ENCODE data around the gene NPPA.

The NPPA gene

DNA sequence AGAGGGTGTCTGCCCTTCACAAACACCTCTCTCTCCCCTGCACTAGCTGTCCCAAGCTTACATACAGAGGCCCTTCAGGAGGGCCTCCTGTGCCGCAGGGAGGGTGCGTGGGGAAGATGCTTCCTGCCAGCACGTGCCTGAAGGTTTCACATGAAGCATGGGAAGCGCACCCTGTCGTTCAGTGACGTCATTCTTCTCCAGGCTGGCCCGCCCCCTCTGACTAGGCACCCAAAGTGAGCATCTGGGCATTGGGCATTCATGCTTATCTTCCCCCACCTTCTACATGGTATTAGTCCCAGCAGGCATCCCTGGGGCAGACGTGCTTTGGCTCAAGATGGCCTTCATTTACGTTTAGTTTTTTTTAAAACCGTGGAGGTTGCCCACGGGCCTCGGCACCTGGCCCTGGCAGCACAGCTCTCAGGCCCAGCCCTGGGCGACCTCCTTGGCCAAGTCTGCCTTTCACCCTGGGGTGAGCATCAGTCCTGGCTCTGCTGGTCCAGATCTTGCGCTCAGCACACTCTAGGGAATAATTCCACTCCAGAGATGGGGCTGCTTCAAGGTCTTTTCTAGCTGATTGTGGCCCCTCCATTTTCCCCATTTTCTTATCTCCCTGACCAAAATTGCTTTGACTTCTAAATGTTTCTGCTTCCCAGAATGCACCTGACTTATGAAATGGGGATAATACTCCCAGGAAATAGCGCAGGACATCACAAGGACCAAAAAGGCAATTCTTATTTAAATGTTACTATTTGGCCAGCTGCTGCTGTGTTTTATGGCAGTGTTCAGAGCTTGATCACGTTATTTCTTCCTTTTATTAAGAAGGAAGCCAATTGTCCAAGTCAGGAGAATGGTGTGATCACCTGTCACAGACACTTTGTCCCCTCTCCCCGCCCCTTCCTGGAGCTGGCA lies 6.1 kb downstream of the NPPA start:
- DNase-seq: peak; percentile 83

DNA sequence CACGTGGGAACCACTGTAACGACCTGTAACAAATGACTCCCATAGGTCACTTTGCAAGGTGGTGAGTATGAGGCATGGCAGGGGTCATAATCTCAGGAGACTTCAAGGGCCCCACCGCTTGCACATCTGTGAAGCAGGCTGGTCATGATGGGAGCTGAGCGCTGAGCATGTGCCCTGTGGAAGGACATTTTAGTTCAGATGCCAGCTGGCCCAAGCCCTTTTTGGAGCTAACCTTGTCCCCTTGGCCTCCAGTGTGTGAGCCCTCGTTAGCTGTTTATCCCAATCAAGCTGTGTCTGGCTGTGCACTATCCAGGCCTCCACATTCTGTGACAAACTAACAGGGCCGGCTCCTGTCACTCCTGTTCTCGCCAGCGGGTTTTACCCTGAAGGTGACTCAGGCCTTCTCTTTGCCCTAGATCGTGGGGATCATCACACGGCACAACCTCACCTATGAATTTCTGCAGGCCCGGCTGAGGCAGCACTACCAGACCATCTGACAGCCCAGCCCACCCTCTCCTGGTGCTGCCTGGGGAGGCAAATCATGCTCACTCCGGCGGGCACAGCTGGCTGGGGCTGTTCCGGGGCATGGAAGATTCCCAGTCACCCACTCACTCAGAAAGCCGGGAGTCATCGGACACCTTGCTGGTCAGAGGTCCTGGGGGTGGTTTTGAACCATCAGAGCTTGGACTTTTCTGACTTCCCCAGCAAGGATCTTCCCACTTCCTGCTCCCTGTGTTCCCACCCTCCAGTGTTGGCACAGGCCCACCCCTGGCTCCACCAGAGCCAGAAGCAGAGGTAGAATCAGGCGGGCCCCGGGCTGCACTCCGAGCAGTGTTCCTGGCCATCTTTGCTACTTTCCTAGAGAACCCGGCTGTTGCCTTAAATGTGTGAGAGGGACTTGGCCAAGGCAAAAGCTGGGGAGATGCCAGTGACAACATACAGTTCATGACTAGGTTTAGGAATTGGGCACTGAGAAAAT lies 7.6 kb downstream of the NPPA start:
- no peak for DNase-seq

DNA sequence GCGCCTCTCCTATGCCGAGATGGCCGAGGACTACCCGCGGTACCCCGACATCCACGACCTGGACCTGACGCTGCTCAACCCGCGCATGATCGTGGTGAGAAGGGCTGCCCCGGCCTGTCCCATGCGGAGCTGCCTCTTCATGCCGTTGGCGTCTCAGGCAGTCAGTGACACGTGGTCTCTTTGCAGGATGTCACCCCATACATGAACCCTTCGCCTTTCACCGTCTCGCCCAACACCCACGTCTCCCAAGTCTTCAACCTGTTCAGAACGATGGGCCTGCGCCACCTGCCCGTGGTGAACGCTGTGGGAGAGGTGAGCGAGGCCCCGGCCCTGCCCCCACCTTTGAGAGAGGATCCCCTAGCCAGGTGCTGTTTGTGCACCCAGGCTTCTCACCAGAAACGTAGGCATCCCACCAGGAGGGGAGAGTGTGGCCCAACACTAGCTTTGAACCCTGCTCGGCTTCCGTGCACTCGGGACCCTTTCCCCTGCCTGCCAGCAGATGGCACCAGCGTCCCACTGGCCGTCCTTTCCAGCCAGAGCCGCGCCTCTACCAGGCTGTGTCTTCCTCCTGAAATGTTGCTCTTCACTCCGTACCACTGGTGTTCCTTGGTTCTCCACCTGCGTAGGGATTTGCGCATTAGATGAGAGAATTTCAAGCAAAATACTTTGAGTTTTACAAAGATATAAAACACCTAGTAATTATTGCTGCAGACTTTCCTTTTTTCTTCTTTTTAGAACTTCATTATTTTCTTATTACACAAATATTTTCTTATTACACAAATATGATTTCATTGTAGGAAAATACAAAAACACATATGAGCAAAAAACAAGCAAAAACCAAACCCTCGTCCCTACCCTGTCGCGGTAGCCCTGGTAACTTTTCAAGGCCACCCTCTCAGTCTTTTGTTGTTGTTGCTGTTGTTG lies 9.0 kb downstream of the NPPA start:
- peak; percentile 65 for DNase-seq

DNA sequence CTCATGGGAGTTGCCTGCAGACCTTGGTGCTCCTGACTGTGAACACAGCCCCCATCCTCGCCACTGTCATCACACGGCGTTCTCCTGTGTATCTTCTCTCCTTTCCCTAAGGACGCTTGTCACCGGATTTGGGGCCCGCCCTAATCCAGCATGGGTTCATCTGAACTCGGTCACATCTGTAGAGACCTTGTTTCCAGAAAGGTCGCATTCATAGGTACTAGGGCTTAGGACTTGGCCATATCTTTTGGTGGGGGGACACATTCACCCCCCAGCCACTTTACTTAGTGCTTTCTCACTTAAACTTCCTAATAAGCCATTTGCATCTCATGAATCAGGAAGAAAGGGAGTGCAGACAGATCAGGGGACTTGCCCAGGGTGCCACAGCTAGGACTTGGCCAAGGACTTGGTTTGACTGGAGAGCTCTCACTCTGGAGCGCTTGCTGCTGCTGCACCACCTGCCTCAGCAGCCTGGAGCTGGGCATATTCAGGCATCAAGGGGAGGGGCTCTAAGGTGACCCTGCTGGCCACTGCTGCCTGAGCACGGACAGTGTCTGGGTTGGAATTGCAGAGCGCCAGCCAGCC lies 9.7 kb downstream of the NPPA start:
- DNase-seq: no peak

DNA sequence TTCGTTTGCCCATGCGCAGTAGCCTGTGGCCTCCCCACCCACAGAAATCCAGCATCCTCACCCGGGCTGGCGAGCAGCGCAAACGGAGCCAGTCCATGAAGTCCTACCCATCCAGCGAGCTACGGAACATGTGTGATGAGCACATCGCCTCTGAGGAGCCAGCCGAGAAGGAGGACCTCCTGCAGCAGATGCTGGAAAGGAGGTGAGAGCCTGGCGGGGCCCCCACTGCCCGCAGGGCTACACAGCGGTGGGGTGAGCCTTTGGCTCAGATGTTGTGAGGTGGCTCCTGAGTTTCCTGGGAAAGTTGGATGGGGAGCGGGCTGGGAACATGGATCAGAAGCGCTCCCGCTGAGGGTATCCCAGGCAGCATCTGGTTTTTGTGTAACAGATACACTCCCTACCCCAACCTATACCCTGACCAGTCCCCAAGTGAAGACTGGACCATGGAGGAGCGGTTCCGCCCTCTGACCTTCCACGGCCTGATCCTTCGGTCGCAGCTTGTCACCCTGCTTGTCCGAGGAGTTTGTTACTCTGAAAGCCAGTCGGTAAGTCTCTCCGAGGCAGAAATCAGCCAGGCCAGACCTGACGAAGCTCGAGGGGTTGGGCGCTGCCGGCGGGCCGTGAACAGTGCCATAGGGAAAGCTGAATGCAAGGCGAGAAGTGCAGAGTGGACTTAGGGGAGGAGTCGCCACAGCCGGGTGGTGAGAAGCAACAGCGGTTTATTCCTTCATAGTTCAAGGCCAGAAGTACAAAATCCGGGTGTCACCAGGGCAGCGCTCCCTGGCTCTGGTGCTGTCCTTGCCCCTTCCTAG lies 10.4 kb downstream of the NPPA start:
- no peak for DNase-seq

DNA sequence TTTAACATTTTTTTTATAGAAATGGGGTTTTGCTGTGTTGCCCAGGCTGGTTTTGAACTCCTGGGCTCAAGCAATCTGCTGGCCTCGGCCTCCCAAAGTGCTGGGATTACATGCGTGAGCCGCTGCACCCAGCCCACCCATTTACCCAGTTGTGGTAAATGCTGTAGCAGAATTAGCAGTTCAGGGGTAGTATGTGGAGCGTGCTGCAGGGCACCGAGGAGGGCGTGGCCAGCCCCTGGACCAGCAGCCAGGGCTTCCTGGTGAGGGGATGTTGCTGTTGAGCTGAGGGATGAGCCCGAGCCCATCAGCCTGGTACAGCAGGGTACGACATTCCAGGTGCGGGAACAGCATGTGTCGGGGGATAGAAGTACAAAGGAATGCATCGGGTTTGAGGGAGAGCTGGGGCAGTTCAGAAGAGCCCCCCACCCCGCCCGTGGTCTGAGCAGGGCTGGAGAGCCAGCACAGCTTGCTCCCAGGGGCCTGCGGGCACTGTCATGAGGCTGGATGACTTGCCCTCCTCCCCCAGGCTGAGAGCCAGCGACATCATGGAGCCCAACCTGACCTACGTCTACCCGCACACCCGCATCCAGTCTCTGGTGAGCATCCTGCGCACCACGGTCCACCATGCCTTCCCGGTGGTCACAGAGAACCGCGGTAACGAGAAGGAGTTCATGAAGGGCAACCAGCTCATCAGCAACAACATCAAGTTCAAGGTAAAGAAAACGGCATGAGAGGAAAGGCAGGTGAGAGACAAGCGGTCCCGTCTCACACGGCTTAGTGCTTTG lies 11.9 kb downstream of the NPPA start:
- no peak for DNase-seq

DNA sequence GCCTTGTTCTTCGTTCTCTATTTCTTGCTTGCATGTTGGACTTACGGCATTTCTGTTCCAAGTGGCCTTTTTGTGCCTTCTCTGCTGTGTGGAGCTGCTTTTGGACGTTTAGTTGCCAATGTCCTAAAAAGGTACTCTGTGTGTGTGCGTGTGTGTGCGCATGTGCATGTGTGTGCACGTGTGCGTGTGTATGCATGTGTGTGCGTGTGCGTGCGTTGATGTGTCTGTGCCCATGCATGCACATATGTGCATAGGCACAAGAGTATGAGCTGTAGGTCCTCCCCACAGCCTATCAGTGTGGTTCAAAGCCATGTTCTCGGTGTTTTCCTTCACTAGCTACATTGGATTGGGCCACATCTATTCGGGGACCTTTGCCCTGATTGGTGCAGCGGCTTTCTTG lies 13.7 kb downstream of the NPPA start:
- DNase-seq: no peak

DNA sequence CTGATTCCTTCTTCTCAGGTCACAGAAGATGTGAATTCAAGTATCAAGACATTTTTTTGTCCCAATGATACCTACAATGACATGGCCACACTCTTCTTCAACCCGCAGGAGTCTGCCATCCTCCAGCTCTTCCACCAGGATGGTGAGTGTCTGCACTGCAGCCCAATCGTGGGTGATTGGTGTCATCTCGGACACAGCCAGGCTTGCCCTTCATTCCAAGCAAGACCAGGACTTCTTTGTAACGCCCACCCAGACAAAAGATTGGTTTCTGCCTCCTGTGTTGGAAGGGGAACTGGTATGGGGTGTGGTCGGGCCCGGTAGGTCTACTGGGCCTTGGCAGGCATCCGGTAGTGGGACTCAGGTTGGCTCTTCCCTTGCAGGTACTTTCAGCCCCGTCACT lies 14.1 kb downstream of the NPPA start:
- no peak for DNase-seq

DNA sequence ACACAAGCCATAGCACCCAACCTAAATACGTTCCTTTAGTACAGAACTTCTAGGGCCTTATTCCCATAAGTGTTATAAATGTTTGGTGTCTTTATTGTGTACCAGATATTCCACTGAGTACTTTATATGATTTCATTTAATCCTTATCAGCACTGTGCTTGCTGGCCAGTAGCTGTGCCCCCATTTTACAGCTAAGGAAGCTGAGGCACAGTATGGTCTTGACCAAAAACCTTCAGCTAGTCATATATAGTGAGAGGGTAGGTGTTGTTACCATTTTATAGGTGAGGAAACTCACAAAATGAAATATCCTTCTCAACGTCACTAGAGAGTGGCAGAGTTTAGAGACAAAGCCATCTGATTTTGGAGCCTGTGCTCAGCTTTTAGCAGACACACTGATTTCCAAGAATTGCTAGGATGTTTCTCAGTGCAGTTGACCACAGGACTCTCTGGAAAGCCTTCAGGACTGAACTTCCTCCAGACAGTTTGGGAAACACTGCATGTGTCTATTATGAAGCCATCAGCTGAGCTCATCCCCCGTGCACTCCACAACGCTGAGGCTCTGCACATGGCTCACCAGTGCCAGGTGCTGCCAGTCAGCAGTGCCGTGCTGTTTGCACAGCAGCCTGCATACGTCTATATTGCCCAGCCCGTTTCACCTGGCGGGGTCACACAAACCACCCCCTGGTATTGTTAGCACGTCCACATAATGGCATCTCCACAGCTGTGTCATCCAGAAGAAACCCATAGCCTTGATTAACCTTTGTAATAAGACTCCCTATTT lies 15.4 kb downstream of the NPPA start:
- DNase-seq: no peak

DNA sequence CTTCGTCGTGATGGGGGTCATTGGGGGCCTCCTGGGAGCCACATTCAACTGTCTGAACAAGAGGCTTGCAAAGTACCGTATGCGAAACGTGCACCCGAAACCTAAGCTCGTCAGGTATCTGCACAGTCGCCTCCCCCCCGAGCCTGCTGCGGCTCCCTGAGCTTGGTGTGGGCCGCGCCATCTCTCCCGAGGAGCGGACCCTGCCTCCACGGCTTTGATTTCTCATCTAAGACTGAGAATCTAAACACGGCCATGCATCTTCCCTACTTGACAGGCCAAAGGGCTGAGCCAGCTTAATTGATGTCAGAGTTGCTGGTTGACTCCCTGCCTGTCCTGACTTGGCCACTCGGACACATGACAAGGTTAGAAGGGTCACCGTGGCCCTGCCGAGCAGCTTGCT lies 19.1 kb downstream of the NPPA start:
- no peak for DNase-seq

DNA sequence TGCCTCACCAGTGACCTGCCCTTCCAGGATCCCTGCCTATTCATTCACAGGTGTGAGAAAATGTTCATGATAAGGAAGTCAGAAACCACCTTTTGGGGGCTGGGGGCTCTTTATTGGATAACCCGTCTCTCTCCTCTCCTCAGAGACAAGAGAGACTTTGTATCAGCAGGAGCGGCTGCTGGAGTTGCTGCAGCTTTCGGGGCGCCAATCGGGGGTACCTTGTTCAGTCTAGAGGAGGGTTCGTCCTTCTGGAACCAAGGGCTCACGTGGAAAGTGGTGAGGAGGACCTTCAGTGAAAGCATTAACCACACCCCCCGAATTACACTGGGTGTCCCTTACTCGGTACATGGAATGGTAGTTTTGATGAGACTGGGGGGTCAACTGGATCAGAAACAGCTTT lies 20.6 kb downstream of the NPPA start:
- DNase-seq: no peak

DNA sequence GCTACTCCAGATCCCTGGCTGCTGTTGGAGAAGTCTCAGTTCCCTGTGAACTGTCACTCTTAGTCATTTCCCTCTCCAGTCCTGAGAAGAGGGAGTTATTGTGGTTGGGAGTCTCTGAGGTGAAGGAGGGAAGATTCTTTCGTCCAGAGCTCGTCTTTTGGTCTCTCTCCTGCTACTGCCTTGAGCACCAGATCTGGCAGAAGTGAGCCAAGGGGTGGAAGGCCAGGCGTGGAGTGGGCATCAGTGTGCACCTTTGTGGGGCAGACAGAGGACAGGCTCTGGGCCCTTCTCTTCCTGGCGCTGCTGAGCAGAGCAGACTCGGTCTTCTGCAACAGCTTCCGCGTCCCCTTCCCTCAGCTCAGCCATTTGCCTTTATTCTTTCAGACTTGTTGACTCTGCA lies 22.5 kb downstream of the NPPA start:
- no peak for DNase-seq

DNA sequence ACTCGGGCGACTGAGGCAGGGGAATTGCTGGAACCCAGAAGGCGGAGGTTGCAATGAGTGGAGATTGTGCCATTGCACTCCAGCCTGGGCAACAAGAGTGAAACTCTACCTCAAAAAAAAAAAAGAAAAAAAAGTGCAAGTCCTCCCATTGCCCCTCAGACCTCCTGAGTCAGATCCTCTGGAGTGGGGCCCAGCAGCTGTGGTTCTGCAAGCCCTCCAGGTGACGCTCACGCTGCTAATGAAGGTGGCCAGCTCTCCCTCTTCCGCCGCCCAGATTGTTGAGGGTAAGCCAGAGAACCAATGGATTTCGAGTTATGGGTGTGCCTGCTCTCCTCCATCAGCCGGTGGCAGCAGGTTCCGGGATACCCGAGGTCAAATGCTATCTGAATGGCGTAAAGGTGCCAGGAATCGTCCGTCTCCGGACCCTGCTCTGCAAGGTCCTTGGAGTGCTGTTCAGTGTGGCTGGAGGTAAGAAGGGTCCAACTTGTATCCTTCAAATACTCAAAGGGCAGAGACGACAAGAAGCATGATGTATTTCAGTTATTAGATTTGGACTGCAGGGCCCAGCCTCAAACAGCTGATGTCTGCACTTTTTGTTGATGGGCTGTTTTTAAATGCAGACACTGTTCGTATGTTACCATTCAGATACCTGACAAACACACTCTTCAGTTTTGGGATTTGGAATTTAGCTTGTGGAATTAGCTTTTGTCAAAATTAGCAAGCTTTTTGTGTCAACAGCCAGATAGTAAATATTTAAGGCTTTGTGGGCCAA lies 24.0 kb downstream of the NPPA start:
- no peak for DNase-seq

DNA sequence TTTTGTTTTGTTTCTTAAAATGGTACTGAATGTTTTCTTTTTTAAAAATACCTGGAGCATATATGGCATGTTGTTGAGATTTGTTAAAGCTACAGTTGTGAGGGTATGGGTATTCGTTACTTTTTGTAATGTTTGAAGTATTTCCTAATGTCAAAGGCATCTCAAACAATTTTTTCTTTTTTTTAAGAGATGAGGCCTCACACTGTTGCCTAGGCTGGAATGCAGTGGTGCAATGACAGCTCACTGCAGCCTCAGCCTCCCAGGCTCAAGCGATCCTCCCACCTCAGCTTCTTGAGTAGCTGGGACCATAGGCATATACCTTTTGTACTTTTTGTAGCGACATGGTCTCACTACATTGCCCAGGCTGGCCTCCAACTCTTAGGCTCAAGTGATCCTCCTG lies 25.5 kb downstream of the NPPA start:
- no peak for DNase-seq

DNA sequence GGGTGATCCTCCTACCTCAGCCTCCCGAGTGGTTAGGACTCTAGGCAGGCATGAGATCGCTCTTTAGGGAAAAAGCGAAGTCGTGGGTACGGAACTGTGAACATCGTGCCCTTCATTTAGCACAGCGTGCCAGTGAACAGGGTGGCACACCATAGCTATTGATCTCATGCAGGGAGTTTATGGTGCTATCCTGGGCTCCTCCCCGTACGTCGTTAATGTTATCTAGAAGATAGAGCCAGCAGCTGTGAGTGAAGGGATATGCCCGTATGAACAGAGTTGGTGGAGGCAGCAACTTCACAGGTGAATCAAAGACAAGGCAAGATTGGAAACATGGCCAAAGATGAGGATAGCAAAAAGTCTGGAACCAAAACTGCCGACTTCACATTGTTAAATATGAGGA lies 30.4 kb downstream of the NPPA start:
- no peak for DNase-seq

DNA sequence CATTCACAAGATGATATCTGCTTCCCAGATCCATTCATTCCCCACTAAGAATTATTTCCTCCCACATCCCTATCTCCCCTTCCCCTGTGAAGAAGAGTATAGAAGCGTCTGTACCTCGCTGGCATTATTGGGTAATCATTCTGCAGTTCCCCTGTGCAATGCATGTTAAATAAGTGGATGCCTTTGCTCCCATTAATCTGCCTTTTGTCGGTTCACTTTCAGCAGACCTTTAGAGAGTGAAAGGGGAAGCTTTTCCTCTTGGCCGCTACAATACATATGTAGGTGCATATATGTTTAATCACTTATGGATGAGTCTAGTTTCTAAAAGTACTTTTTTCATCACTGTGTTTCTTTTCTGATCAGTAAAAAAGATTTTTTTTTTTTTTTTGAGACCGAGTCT lies 34.6 kb downstream of the NPPA start:
- no peak for DNase-seq

DNA sequence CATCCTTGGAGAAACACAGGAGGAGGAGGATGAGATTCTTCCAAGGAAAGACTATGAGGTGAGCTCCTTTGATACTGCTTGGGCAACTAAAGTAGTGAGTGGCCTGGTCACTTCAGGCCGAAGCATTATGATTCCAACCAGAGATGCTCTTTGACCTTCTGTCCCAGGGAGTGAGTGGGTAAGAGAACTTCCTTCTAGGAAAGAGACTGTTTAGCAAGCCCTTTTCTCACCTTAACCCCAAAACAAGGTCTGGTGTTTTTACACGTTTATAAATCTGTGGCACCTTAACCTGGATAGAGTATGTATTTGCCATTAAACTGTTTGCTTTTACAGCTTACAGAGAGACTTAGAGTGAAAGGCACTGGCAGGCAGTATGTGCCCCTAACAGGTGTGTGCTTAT lies 40.5 kb downstream of the NPPA start:
- no peak for DNase-seq

DNA sequence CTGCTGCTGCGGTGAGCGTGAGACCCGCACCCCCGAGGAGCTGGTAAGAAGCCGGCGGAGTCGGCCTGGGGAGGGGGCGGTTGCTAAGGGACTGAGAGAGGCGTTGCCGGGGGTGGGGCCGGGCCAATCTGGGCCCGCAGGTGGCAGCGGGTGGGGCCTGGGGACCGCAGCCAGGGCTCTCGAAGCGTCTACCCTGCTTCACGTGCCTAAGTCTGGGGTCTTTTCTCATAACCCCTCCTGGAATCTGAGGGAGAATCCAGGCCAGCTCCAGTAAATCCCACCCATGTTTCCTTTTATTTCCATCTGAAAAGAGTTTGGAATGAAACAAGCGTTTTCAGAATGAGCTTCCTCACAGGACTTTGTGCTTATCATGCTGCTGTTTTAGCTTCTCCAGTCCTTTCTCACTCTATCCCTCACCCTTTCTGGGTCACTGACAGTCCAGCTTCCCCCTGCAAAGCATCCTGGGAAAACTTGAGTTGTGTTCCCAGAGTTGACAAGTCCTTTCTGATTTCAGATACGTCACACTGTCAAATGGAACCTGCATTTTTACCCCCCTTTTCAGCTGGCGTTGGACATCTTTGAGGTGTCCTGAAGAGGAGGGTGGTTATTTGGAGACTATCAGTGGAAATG lies 41.2 kb downstream of the NPPA start:
- no peak for DNase-seq

All from DMS153 (cell line).